ENCODE data around the gene KIAA1614.

Gene KIAA1614

DNA sequence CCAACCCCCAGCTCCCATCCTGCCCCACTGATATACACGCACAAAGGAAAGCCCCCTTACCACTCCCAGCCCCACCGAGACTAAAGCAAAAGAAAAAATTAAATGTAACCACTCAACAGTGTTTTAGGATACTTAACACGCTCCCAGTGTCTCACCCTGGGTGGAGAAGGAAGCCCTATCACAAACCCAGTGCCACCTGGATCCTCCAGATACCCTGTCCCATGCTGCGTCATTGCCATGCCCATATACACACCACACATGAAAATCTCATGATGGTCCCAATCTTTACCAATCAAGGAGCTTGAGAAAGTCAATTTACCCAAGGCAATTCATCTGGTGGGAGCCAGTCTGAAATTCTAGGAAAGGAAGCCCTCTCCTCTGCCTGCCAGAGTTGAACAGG lies 11.2 kb downstream of the KIAA1614 start:
- Histone ChIP-seq H3K27me3 (replicated peaks; ENCODE audit: control insufficient read depth, insufficient read depth, low read length, poor library complexity, severe bottlenecking) (no peaks in the 10 kb centered on the region), H3K4me1 (ENCODE audit: control insufficient read depth, insufficient read depth, low read length, poor library complexity, severe bottlenecking) (no peaks in the 10 kb centered on the region), H3K4me3 (ENCODE audit: insufficient read depth, low read depth, low read length, poor library complexity, severe bottlenecking) (no peak overlapping the region), H3K27ac (ENCODE audit: insufficient read depth, low read length, poor library complexity, severe bottlenecking) (no peak overlapping the region), H3K36me3 (ENCODE audit: control insufficient read depth, insufficient read depth, low read length) (no peaks in the 10 kb centered on the region), H3K9me3 (ENCODE audit: control insufficient read depth, low read length) (no peaks in the 10 kb centered on the region)
- no peak for DNase-seq

- Histone ChIP-seq H3K27me3 (replicated peaks; ENCODE audit: control insufficient read depth, insufficient read depth, low read length, poor library complexity, severe bottlenecking) (no peaks in the 10 kb centered on the region), H3K4me1 (ENCODE audit: control insufficient read depth, insufficient read depth, low read length, poor library complexity, severe bottlenecking) (no peaks in the 10 kb centered on the region), H3K36me3 (ENCODE audit: control insufficient read depth, insufficient read depth, low read length) (no peaks in the 10 kb centered on the region), H3K27ac (ENCODE audit: insufficient read depth, low read length, poor library complexity, severe bottlenecking) (no peak overlapping the region), H3K4me3 (ENCODE audit: insufficient read depth, low read depth, low read length, poor library complexity, severe bottlenecking) (no peak overlapping the region), H3K9me3 (ENCODE audit: control insufficient read depth, low read length) (no peaks in the 10 kb centered on the region)
- no peak for DNase-seq
Measured at GRCh38 chr1:180924939-180925338, 12.2 kb downstream of the KIAA1614 start.

DNA sequence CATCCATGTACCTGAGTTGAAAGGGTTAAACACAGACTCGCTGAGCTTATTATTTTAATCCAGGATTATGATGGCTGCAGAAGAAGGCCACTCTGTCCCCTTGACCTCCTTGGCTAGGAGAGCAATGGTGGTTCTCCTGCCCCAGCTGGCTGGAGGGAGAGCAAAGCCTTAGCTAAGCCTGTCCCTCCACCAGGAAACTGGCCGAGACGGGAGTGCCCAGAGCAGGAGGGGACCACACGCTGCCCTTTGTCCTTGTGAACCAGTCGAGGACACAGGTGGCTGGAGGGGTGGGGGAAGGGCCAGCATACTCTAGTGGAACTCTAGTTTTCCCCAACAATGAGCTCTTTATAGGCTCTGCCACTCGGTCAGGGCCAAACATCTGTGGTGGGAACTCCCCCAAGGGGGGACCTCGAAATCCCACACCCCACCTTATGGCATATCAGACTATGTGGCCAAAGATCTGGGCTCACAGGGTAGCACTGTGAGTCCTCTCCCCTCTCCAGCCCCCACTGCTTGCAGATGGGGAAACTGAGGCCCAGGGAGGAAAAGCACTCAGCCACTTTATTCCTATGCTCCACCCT lies 12.9 kb downstream of the KIAA1614 start:
- Histone ChIP-seq H3K27ac (ENCODE audit: insufficient read depth, low read length, poor library complexity, severe bottlenecking) (no peak overlapping the region), H3K4me3 (ENCODE audit: insufficient read depth, low read depth, low read length, poor library complexity, severe bottlenecking) (no peak overlapping the region), H3K4me1 (ENCODE audit: control insufficient read depth, insufficient read depth, low read length, poor library complexity, severe bottlenecking) (no peaks in the 10 kb centered on the region)

DNA sequence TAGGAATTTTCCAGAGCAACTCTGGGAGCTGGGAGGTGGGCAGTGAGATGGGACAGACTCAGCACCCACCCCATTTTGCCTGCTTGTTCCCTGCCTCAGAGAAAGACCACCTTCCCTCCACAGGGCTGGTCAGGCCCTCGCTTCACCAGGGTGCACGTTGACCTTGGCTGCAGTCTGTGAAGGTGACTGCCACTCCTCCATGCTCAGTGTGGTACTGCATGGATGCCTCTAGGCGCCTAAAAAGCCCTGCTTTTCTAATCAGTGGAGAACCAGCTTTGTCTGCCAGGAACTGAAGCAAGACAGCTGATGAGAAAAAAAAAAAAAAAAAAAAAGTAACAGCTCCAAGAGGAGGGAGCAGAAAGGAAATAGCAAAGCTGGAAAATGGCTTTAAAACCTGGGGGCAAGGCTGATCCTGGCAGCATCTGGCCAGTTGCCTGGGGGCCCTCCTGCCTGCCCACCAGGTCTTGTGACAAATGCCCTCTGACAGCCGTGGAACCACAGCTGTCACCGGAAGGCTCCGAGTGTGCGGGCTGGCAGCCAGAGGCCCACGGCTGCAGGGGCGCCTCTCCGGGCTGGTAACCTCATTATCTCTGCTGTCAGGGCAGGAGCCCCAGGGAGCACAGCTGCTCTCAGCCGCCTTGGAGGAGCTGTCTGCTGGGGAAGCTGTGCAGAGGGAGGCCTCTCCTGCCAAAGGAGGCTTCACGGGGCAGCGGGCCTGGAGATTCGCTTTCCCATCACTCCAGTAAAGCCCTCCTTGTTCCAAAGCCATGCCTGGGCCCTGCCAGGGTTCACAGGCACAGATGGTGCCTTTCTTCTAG lies 13.7 kb downstream of the KIAA1614 start:
- Histone ChIP-seq H3K4me3 (ENCODE audit: insufficient read depth, low read depth, low read length, poor library complexity, severe bottlenecking) (no peak overlapping the region), H3K9me3 (ENCODE audit: control insufficient read depth, low read length) (no peaks in the 10 kb centered on the region), H3K27ac (ENCODE audit: insufficient read depth, low read length, poor library complexity, severe bottlenecking) (no peak overlapping the region), H3K36me3 (ENCODE audit: control insufficient read depth, insufficient read depth, low read length) (no peaks in the 10 kb centered on the region), H3K4me1 (ENCODE audit: control insufficient read depth, insufficient read depth, low read length, poor library complexity, severe bottlenecking) (no peaks in the 10 kb centered on the region), H3K27me3 (replicated peaks; ENCODE audit: control insufficient read depth, insufficient read depth, low read length, poor library complexity, severe bottlenecking) (no peaks in the 10 kb centered on the region)
- DNase-seq: no peak

More for the DNA sequence above, 12.9 kb downstream of the KIAA1614 start:
- H3K27me3 ChIP-seq (replicated peaks; ENCODE audit: control insufficient read depth, insufficient read depth, low read length, poor library complexity, severe bottlenecking): no peaks in the 10 kb centered on the region
- no peak for DNase-seq
- no peaks in the 10 kb centered on the region for H3K9me3 ChIP-seq (ENCODE audit: control insufficient read depth, low read length)
- H3K36me3 ChIP-seq (ENCODE audit: control insufficient read depth, insufficient read depth, low read length): no peaks in the 10 kb centered on the region

DNA sequence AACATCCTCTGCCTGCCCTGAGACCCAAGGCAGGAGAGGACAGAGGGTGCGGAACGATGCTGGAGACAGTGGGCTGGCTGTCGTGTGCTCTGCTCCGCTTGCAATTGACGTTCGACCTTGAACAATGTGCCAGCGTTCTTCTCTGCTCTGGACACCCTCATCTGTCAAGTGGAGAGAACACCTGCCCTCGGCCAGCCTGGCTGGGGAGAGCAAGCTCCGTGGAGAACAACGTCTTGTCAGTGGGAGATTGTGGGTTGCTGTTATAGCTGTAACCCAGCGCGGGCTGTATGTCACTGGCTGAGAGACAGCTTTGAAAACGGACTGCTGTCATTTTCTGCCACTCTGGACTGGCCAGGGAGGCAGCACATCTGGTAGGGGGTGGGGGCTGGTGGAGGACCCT lies 14.7 kb downstream of the KIAA1614 start:
- Histone ChIP-seq H3K27ac (ENCODE audit: insufficient read depth, low read length, poor library complexity, severe bottlenecking) (no peak overlapping the region), H3K9me3 (ENCODE audit: control insufficient read depth, low read length) (no peaks in the 10 kb centered on the region), H3K36me3 (ENCODE audit: control insufficient read depth, insufficient read depth, low read length) (no peaks in the 10 kb centered on the region), H3K4me1 (ENCODE audit: control insufficient read depth, insufficient read depth, low read length, poor library complexity, severe bottlenecking) (no peaks in the 10 kb centered on the region), H3K27me3 (replicated peaks; ENCODE audit: control insufficient read depth, insufficient read depth, low read length, poor library complexity, severe bottlenecking) (no peaks in the 10 kb centered on the region), H3K4me3 (ENCODE audit: insufficient read depth, low read depth, low read length, poor library complexity, severe bottlenecking) (no peak overlapping the region)
- DNase-seq: no peak

GRCh38 chr1:180927841-180928240 lies 15.1 kb downstream of the KIAA1614 start:
- no peak for DNase-seq
- H3K9me3 ChIP-seq (ENCODE audit: control insufficient read depth, low read length): no peaks in the 10 kb centered on the region
- no peak overlapping the region for H3K27ac ChIP-seq (ENCODE audit: insufficient read depth, low read length, poor library complexity, severe bottlenecking)

DNA sequence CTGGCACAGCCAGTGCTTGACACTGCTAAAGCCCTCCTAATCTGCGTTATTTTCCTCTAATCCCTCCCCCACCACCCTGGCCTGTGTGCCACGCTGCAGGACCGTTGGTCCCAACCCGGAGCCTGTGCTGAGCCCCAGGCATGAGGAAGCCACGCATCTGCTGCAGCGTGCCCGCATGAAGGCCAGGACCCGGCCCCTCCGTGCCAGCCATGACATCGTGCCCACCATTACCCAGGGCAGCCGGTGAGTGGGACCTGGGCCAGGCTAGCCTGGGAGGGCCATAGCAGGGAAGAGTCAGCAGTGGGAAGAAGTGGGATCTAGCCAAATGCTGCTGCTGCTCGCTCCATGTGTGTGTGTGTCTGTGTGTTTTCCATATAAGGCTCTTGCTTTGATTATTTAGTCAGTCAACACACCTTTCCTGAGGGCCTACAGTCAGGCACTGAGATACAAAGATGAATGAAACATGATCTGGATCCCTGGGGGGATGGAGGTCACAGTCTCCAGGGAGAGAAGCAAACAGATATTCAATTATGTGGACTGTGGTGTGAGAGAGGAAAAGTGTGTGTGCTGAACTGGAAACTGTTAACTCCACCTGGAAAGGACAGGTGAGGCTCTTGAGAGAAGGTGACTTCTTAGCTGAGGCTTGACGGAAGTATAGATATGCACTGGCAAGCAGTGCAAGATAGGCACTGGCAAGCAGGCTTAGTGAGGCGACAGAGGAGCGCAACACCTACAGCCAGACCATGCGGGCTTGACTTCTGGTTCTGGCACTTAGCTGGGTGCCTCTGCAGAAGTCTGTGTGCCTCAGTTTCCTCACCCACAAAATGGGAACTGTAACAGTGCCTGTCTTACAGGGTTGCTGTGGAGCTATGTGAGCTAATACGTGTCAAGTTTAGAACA lies 15.9 kb downstream of the KIAA1614 start:
- Histone ChIP-seq H3K36me3 (ENCODE audit: control insufficient read depth, insufficient read depth, low read length) (no peaks in the 10 kb centered on the region), H3K9me3 (ENCODE audit: control insufficient read depth, low read length) (no peaks in the 10 kb centered on the region), H3K4me1 (ENCODE audit: control insufficient read depth, insufficient read depth, low read length, poor library complexity, severe bottlenecking) (no peaks in the 10 kb centered on the region), H3K27ac (ENCODE audit: insufficient read depth, low read length, poor library complexity, severe bottlenecking) (no peak overlapping the region), H3K4me3 (ENCODE audit: insufficient read depth, low read depth, low read length, poor library complexity, severe bottlenecking) (no peak overlapping the region), H3K27me3 (replicated peaks; ENCODE audit: control insufficient read depth, insufficient read depth, low read length, poor library complexity, severe bottlenecking) (no peaks in the 10 kb centered on the region)
- DNase-seq: no peak

More at GRCh38 chr1:180927841-180928240, 15.1 kb downstream of the KIAA1614 start:
- no peaks in the 10 kb centered on the region for H3K36me3 ChIP-seq (ENCODE audit: control insufficient read depth, insufficient read depth, low read length)
- H3K27me3 ChIP-seq (replicated peaks; ENCODE audit: control insufficient read depth, insufficient read depth, low read length, poor library complexity, severe bottlenecking): no peaks in the 10 kb centered on the region
- H3K4me1 ChIP-seq (ENCODE audit: control insufficient read depth, insufficient read depth, low read length, poor library complexity, severe bottlenecking): no peaks in the 10 kb centered on the region
- no peak overlapping the region for H3K4me3 ChIP-seq (ENCODE audit: insufficient read depth, low read depth, low read length, poor library complexity, severe bottlenecking)

GRCh38 chr1:180929389-180929788 lies 16.7 kb downstream of the KIAA1614 start:
- H3K27ac ChIP-seq (ENCODE audit: insufficient read depth, low read length, poor library complexity, severe bottlenecking): no peak overlapping the region

GRCh38 chr1:180930687-180931086 lies 18.0 kb downstream of the KIAA1614 start:
- no peak for DNase-seq
- no peak overlapping the region for H3K27ac ChIP-seq (ENCODE audit: insufficient read depth, low read length, poor library complexity, severe bottlenecking)
- H3K4me1 ChIP-seq (ENCODE audit: control insufficient read depth, insufficient read depth, low read length, poor library complexity, severe bottlenecking): no peaks in the 10 kb centered on the region
- H3K27me3 ChIP-seq (replicated peaks; ENCODE audit: control insufficient read depth, insufficient read depth, low read length, poor library complexity, severe bottlenecking): no peaks in the 10 kb centered on the region
- no peak overlapping the region for H3K4me3 ChIP-seq (ENCODE audit: insufficient read depth, low read depth, low read length, poor library complexity, severe bottlenecking)
- H3K9me3 ChIP-seq (ENCODE audit: control insufficient read depth, low read length): no peaks in the 10 kb centered on the region
- no peaks in the 10 kb centered on the region for H3K36me3 ChIP-seq (ENCODE audit: control insufficient read depth, insufficient read depth, low read length)

More at GRCh38 chr1:180929389-180929788, 16.7 kb downstream of the KIAA1614 start:
- H3K9me3 ChIP-seq (ENCODE audit: control insufficient read depth, low read length): no peaks in the 10 kb centered on the region
- no peaks in the 10 kb centered on the region for H3K4me1 ChIP-seq (ENCODE audit: control insufficient read depth, insufficient read depth, low read length, poor library complexity, severe bottlenecking)
- H3K27me3 ChIP-seq (replicated peaks; ENCODE audit: control insufficient read depth, insufficient read depth, low read length, poor library complexity, severe bottlenecking): no peaks in the 10 kb centered on the region
- H3K36me3 ChIP-seq (ENCODE audit: control insufficient read depth, insufficient read depth, low read length): no peaks in the 10 kb centered on the region
- no peak for DNase-seq
- no peak overlapping the region for H3K4me3 ChIP-seq (ENCODE audit: insufficient read depth, low read depth, low read length, poor library complexity, severe bottlenecking)

Data from effector memory CD4-positive, alpha-beta T cell (primary cell).